Neural cell (in vitro differentiated cells): ENCODE results near the gene ANK2. TPM values are rescaled to one million over a fixed set of nuclear protein-coding genes. Genes with fewer than 3 reads are reported as not detected.

ENCODE experiments used
- H2AFZ ChIP-seq: fragments of 200-600, 300-800 bp; sonication (generic), shearing (Covaris generic); 2 replicates; pipeline ENCODE4 v1.6.0; 2014; ENCODE audit warnings: low read depth, mild to moderate bottlenecking, antibody characterized with exemption, low read length, moderate library complexity
- H3F3A ChIP-seq: fragments of 200-600 bp; shearing (Covaris generic); 2 replicates; pipeline ENCODE4 v1.6.1; 2016; ENCODE audit warnings: mild to moderate bottlenecking, moderate library complexity, mixed read lengths, antibody characterized with exemption, low read length; ENCODE audit not compliant: insufficient read depth, poor library complexity, severe bottlenecking
- H3K27ac ChIP-seq: fragments of 200-600, 300-800 bp; sonication (generic), shearing (Covaris generic); 2 replicates; pipeline ENCODE4 v1.5.1; 2014; ENCODE audit warnings: mild to moderate bottlenecking, low read length, moderate library complexity
- H3K27me3 ChIP-seq: fragments of 300-800, 200-600 bp; sonication (generic), shearing (Covaris generic); 2 replicates; pipeline ENCODE4 v1.6.0; 2014; ENCODE audit warnings: mild to moderate bottlenecking, low read depth, low read length, moderate library complexity; ENCODE audit not compliant: insufficient read depth
- H3K36me3 ChIP-seq: fragments of 300-800, 200-600 bp; sonication (generic), shearing (Covaris generic); 2 replicates; pipeline ENCODE4 v1.5.1; 2014; ENCODE audit warnings: mild to moderate bottlenecking, antibody characterized with exemption, low read length, moderate library complexity; ENCODE audit not compliant: insufficient read depth
- H3K4me2 ChIP-seq: fragments of 300-800, 200-600 bp; sonication (generic), shearing (Covaris generic); 2 replicates; pipeline ENCODE4 v1.6.0; 2014; ENCODE audit warnings: mild to moderate bottlenecking, low read length
- H3K4me3 ChIP-seq: fragments of 300-800, 200-600 bp; sonication (generic), shearing (Covaris generic); 2 replicates; pipeline ENCODE4 v1.5.1; 2014; ENCODE audit warnings: mild to moderate bottlenecking, low read length, moderate library complexity
- H3K79me2 ChIP-seq: fragments of 200-600 bp; shearing (Covaris generic); replicated peaks from 2 replicates; pipeline ENCODE4 v1.6.0; 2014; ENCODE audit warnings: mild to moderate bottlenecking, low read length, moderate library complexity; ENCODE audit not compliant: insufficient read depth
- H3K9ac ChIP-seq: fragments of 300-800, 200-600 bp; sonication (generic), shearing (Covaris generic); 2 replicates; pipeline ENCODE4 v1.6.1; 2016; ENCODE audit warnings: mild to moderate bottlenecking, low read length, mixed read lengths
- H3K9me2 ChIP-seq: fragments of 200-600 bp; shearing (Covaris generic); 2 replicates; pipeline ENCODE4 v1.6.1; 2016; ENCODE audit warnings: mild to moderate bottlenecking, low read length, mixed read lengths; ENCODE audit not compliant: insufficient read depth
- H3K9me3 ChIP-seq: fragments of 200-600, 300-800 bp; sonication (generic), shearing (Covaris generic); 2 replicates; pipeline ENCODE4 v1.6.1; 2016; ENCODE audit warnings: mild to moderate bottlenecking, mixed run types, low read length, moderate library complexity, mixed read lengths
- H4K20me1 ChIP-seq: fragments of 200-600 bp; shearing (Covaris generic); 2 replicates; pipeline ENCODE4 v1.6.1; 2016; ENCODE audit warnings: mild to moderate bottlenecking, mixed run types; ENCODE audit not compliant: insufficient read depth
- CTCF ChIP-seq: fragments of 450-650 bp; IDR thresholded peaks from 2 replicates; pipeline ENCODE4 v1.5.1; 2014; ENCODE audit warnings: antibody characterized with exemption, mild to moderate bottlenecking, moderate library complexity; ENCODE audit not compliant: poor library complexity, severe bottlenecking
- EP300 ChIP-seq: fragments of 450-650 bp; conservative IDR thresholded peaks from 2 replicates; pipeline ENCODE4 v1.6.1; 2014; ENCODE audit warnings: antibody characterized with exemption, mild to moderate bottlenecking, moderate library complexity; ENCODE audit not compliant: poor library complexity, severe bottlenecking
- EZH2 ChIP-seq: fragments of 200-600, 300-800 bp; shearing (Covaris generic), sonication (generic); IDR thresholded peaks from 2 replicates; pipeline ENCODE4 v1.6.1; 2014; ENCODE audit warnings: antibody characterized with exemption, low read length, borderline replicate concordance, mild to moderate bottlenecking; ENCODE audit not compliant: insufficient read depth, poor library complexity, severe bottlenecking
- MXI1 ChIP-seq: fragments of 450-650 bp; conservative IDR thresholded peaks from 2 replicates; pipeline ENCODE4 v1.6.1; 2014; ENCODE audit warnings: antibody characterized with exemption, mild to moderate bottlenecking; ENCODE audit not compliant: poor library complexity, severe bottlenecking
- POLR2AphosphoS5 ChIP-seq: IDR thresholded peaks from 2 replicates; pipeline ENCODE4 v1.6.1; 2012
- RAD21 ChIP-seq: fragments of 450-650 bp; conservative IDR thresholded peaks from 2 replicates; pipeline ENCODE4 v1.6.1; 2014; ENCODE audit warnings: antibody characterized with exemption, mild to moderate bottlenecking, moderate library complexity
- REST ChIP-seq: IDR thresholded peaks from 2 replicates; pipeline ENCODE4 v1.6.1; 2012; ENCODE audit warnings: borderline replicate concordance
- SMC3 ChIP-seq: fragments of 450-650 bp; conservative IDR thresholded peaks from 2 replicates; pipeline ENCODE4 v1.6.1; 2014; ENCODE audit warnings: antibody characterized with exemption, mild to moderate bottlenecking, moderate library complexity; ENCODE audit not compliant: poor library complexity
- TAF1 ChIP-seq: IDR thresholded peaks from 2 replicates; pipeline ENCODE4 v1.6.1; 2012; ENCODE audit warnings: low read depth
- polyA plus RNA-seq: library from polyadenylated mRNA; depleted of rRNA; stranded (reverse); fragments of >200 nt; gene quantifications from 2 replicates; pipeline ENCODE4 v1.2.3, GENCODE V29; 2014

Gene ANK2
- polyA plus RNA-seq, 1 donor from 2014 or later = 52.0 TPM

DNA sequence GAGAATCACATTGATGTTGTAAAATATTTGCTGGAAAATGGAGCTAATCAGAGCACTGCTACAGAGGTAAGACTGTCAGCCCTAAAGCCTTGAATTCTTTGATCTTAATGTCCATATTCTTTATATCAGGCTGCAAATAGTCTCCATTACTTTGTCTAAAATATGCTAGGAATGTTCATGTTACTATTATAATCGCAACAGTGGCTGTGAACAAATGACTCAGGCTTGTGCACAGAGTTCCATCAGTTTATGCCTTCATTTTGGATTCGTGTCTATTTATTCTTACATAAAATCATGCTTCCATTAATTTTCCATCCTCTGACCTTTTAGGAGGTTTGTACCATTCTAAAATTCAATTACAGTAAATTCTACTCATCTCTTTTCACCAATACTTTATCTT is 182.7 kb downstream of the ANK2 start:
- H3K9me3 ChIP-seq = no peaks in the 10 kb centered on the region
- no peak overlapping the region for H3K4me2 ChIP-seq
- H3K27ac ChIP-seq = no peak overlapping the region
- H4K20me1 ChIP-seq = no peaks in the 10 kb centered on the region
- H3K36me3 ChIP-seq = no peaks in the 10 kb centered on the region
- TF ChIP-seq CTCF = no peak
- TF ChIP-seq MXI1 = no peak
- no peak for TF ChIP-seq TAF1
- no peak for TF ChIP-seq REST
- TF ChIP-seq SMC3 = no peak
- TF ChIP-seq RAD21 = no peak
- TF ChIP-seq POLR2AphosphoS5 = no peak
- no peak for TF ChIP-seq EZH2
- TF ChIP-seq EP300 = no peak
- no peak overlapping the region for H3K9ac ChIP-seq
- no peak overlapping the region for H2AFZ ChIP-seq
- H3K4me3 ChIP-seq = no peak overlapping the region
- no peaks in the 10 kb centered on the region for H3K9me2 ChIP-seq
- no peaks in the 10 kb centered on the region for H3K79me2 ChIP-seq
- H3F3A ChIP-seq = no peaks in the 10 kb centered on the region
- H3K27me3 ChIP-seq = no peaks in the 10 kb centered on the region

GRCh38 chr4:113236916-113237315 is 187.5 kb downstream of the ANK2 start:
- Histone ChIP-seq H4K20me1 (no peaks in the 10 kb centered on the region), H3K9me3 (no peaks in the 10 kb centered on the region)
- no peak for TF ChIP-seq TAF1
- TF ChIP-seq MXI1 = no peak
- TF ChIP-seq EP300 = no peak
- TF ChIP-seq REST = no peak
- no peak for TF ChIP-seq POLR2AphosphoS5

More at GRCh38 chr4:113236916-113237315, 187.5 kb downstream of the ANK2 start:
- no peaks in the 10 kb centered on the region for H3K9me2 ChIP-seq
- no peaks in the 10 kb centered on the region for H3F3A ChIP-seq
- peaks cover 4% of the 10 kb centered on the region for H3K36me3 ChIP-seq
- no peak overlapping the region for H3K4me3 ChIP-seq
- H2AFZ ChIP-seq = no peak overlapping the region
- H3K9ac ChIP-seq = no peak overlapping the region
- no peaks in the 10 kb centered on the region for H3K27me3 ChIP-seq
- H3K27ac ChIP-seq = no peak overlapping the region
- no peaks in the 10 kb centered on the region for H3K79me2 ChIP-seq
- H3K4me2 ChIP-seq = no peak overlapping the region
